ENCODE data around the gene NEBL.

NEBL gene

GRCh38 chr10:20890009-20890408 is 7.1 kb downstream of the NEBL start:
- no peak overlapping the region for H3K27ac ChIP-seq
- no peak for TF ChIP-seq CTCF (IDR thresholded peaks at IDR 0.05)
- TF ChIP-seq ZFX (IDR thresholded peaks at IDR 0.05; ENCODE audit: borderline replicate concordance), result no peak

GRCh38 chr10:20888620-20889330 is 8.3 kb downstream of the NEBL start:
- H3K27ac ChIP-seq, result peak overlapping the region; percentile 15
- TF ChIP-seq CTCF (IDR thresholded peaks at IDR 0.05) (peak; percentile 21), ZFX (IDR thresholded peaks at IDR 0.05; ENCODE audit: borderline replicate concordance) (no peak)

GRCh38 chr10:20887706-20888555 is 9.2 kb downstream of the NEBL start:
- TF ChIP-seq CTCF (IDR thresholded peaks at IDR 0.05) (no peak), ZFX (IDR thresholded peaks at IDR 0.05; ENCODE audit: borderline replicate concordance) (no peak)
- H3K27ac ChIP-seq, result peak overlapping the region; percentile 15

GRCh38 chr10:20885678-20886077 is 11.4 kb downstream of the NEBL start:
- H3K27ac ChIP-seq, result no peak overlapping the region
- TF ChIP-seq CTCF (IDR thresholded peaks at IDR 0.05), result no peak
- TF ChIP-seq ZFX (IDR thresholded peaks at IDR 0.05; ENCODE audit: borderline replicate concordance), result no peak

- no peak for TF ChIP-seq CTCF (IDR thresholded peaks at IDR 0.05)
- TF ChIP-seq ZFX (IDR thresholded peaks at IDR 0.05; ENCODE audit: borderline replicate concordance), result no peak
- no peak overlapping the region for H3K27ac ChIP-seq
Observed at GRCh38 chr10:20883552-20883951, 13.6 kb downstream of the NEBL start.

GRCh38 chr10:20882091-20882490 is 15.0 kb downstream of the NEBL start:
- H3K27ac ChIP-seq, result no peak overlapping the region
- TF ChIP-seq ZFX (IDR thresholded peaks at IDR 0.05; ENCODE audit: borderline replicate concordance) (no peak), CTCF (IDR thresholded peaks at IDR 0.05) (no peak)

- TF ChIP-seq ZFX (IDR thresholded peaks at IDR 0.05; ENCODE audit: borderline replicate concordance) (no peak), CTCF (IDR thresholded peaks at IDR 0.05) (no peak)
- no peak overlapping the region for H3K27ac ChIP-seq
Observed at GRCh38 chr10:20879136-20879535, 18.0 kb downstream of the NEBL start.
